ENCODE data around the gene TP53INP2. TPM values are rescaled to one million over a fixed set of nuclear protein-coding genes. Genes with fewer than 3 reads are reported as not detected.

Gene TP53INP2
- total and polyA plus RNA-seq, 2 of the 8 experiments (the other 6 are each of a cell fraction or from before 2014, with no cell fraction given): 2.4 to 4.8 TPM

DNA sequence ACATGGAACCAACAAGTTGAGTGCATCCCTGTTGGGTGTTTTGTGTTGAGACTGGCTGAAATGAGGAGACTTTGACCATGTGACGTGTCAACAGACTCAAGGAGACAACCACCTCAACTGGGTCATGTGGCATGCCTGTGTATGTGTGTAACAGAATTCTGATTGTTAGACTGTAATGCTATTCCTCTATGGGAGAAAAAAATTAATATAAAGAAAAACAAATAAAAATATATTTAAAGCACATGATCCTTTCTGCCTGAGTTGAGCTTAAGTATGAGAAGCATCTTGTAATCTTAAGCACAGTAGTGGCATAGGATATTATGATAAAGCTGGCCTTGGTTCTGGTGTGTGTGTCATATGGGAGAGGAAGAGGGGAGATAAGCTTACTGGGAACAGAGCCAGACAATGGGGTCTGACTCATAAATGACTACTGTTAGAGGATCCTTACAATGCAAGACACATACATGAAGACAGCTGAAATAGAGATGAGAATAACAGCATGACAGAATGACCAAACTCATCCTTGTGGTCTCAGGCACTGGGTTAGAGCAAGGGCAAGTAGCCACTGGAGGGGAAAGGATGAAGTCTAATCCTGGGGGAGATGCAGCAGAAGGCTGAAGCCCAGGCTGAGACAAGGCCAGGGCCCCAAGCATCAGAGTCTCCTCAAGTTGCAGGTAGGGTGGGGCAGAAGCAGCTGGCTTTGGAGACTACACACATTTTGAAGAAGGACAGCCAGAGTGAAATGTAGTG, 9.2 kb downstream of the TP53INP2 start:
- no peak overlapping the region for H2BK12ac ChIP-seq (ENCODE audit: low read depth, low read length)
- H4K91ac ChIP-seq (replicated peaks; ENCODE audit: insufficient read length, low read length): no peak overlapping the region
- H4K8ac ChIP-seq (ENCODE audit: extremely low read depth, insufficient read depth, low read length): no peak overlapping the region
- TF ChIP-seq POLR2A (IDR thresholded peaks at IDR 0.05; ENCODE audit: control extremely low read depth in 1 of 2, low read depth in 2 of 2, low read length in 2 of 2) (no peak), JUN (IDR thresholded peaks at IDR 0.05; ENCODE audit: low read depth, low read length) (no peak)
- TF ChIP-seq, protein P1, sequence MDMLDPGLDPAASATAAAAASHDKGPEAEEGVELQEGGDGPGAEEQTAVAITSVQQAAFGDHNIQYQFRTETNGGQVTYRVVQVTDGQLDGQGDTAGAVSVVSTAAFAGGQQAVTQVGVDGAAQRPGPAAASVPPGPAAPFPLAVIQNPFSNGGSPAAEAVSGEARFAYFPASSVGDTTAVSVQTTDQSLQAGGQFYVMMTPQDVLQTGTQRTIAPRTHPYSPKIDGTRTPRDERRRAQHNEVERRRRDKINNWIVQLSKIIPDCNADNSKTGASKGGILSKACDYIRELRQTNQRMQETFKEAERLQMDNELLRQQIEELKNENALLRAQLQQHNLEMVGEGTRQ (IDR thresholded peaks at IDR 0.05; ENCODE audit: low read length): no peak
- no peak for DNase-seq (ENCODE audit: low read depth in 1 of 2, low spot score in 2 of 2)
- peaks cover 9 to 28% (median 21%) of the 10 kb centered on the region in 4 experiments for H3K27me3 ChIP-seq (replicated peaks in 1 of 4; ENCODE audit: control insufficient read depth in 3 of 4, extremely low read depth in 1 of 4, insufficient read depth in 3 of 4, low read length in 3 of 4)
- ChIA-PET POLR2A (ENCODE audit: partially characterized antibody) (interaction anchor here (0.6 kb wide), 1 partner anchor 164 kb away, joined by 4 read pairs; no protein-coding TSS in a partner anchor), CTCF (ENCODE audit: partially characterized antibody) (interaction anchor here (0.8 to 1.9 kb wide), 4 partner anchors 11 to 56 kb away, joined by 3 to 8 read pairs (median 4); no protein-coding TSS in a partner anchor)
- no peak for FAIRE-seq
- no peak overlapping the region for H2BK5ac ChIP-seq (ENCODE audit: low read depth, low read length)
- H3K4me3 ChIP-seq (ENCODE audit: extremely low read depth in 1 of 4, insufficient read depth in 2 of 4, low read depth in 3 of 4, low read length in 4 of 4): no peak overlapping the region
- no peak overlapping the region for H2BK20ac ChIP-seq (ENCODE audit: low read length)
- no peak overlapping the region for H3K27ac ChIP-seq (ENCODE audit: low read depth, low read length)
- no peak overlapping the region for H2BK15ac ChIP-seq (ENCODE audit: low read length)
- H2BK120ac ChIP-seq (replicated peaks; ENCODE audit: low read depth, low read length): no peak overlapping the region
- peaks cover 0 to 4% (median 1%) of the 10 kb centered on the region in 4 experiments; a peak in 3 of 7 replicates for H3K4me1 ChIP-seq (replicated peaks in 1 of 4; ENCODE audit: control insufficient read depth in 3 of 4, insufficient read depth in 4 of 4, low read length in 3 of 4)
- WGBS, 2 experiments (ENCODE audit: extremely low coverage in 1 of 2, insufficient coverage in 1 of 2, insufficient read length in 1 of 2, insufficient replicate concordance in 2 of 2, low coverage in 1 of 2, low lambda C conversion rate in 2 of 2, missing lambda C conversion rate in 1 of 2): 82% methylated on average over 1 of the region's 1 CpG; no CpG with 5 or more reads in 1 of the 2 experiments
- H4K5ac ChIP-seq (ENCODE audit: insufficient read length, low read depth, low read length): no peak overlapping the region
- no peak overlapping the region for H3K4ac ChIP-seq (replicated peaks; ENCODE audit: insufficient read length, low read depth, low read length)
- no peak overlapping the region for H2AFZ ChIP-seq (ENCODE audit: low read length)
- H3K4me2 ChIP-seq (ENCODE audit: insufficient read depth in 1 of 2, low read depth in 2 of 2, low read length in 2 of 2): no peak overlapping the region
- H2AK5ac ChIP-seq (ENCODE audit: low read depth, low read length): no peak overlapping the region
- peaks cover 0 to 8% of the 10 kb centered on the region in 2 experiments for H4K20me1 ChIP-seq (replicated peaks in 1 of 2; ENCODE audit: control insufficient read depth in 1 of 2, insufficient read depth in 2 of 2, low read length in 2 of 2)
- H3K79me1 ChIP-seq (ENCODE audit: low read depth, low read length): no peaks in the 10 kb centered on the region
- no peaks in the 10 kb centered on the region for H3K79me2 ChIP-seq (ENCODE audit: control insufficient read depth in 1 of 2, insufficient read depth in 2 of 2, low read length in 2 of 2)
- no peak overlapping the region for H3K9ac ChIP-seq (replicated peaks in 1 of 4; ENCODE audit: extremely low read depth in 1 of 4, low read depth in 3 of 4, low read length in 3 of 4)
- H3K23ac ChIP-seq (ENCODE audit: insufficient read length): no peak overlapping the region
- peaks cover 12% of the 10 kb centered on the region; the same call in 1 of the 2 replicates for H3K23me2 ChIP-seq (ENCODE audit: low read depth, low read length)
- no peaks in the 10 kb centered on the region for H3K9me3 ChIP-seq (ENCODE audit: insufficient read depth in 2 of 2, low read depth in 1 of 2, low read length in 1 of 2)
- no peaks in the 10 kb centered on the region for H3K36me3 ChIP-seq (ENCODE audit: control insufficient read depth in 2 of 4, insufficient read depth in 4 of 4, low read length in 3 of 4)
- H3K18ac ChIP-seq (ENCODE audit: extremely low read depth, low read length): no peak overlapping the region
- H3K56ac ChIP-seq (replicated peaks; ENCODE audit: insufficient read length, low read depth, low read length): no peak overlapping the region
- H3K14ac ChIP-seq (ENCODE audit: insufficient read length): no peak overlapping the region
